HG03575 (cell line): ENCODE results near the gene NFKB1.
"Not testable (repeated sequence)": the region's sequence is repeated elsewhere in the genome, so short reads cannot be mapped to it uniquely, and the experiment has no call there.

Experiments used
- ATAC-seq: cut with Tn5 transposase; IDR thresholded peaks from one replicate; pipeline ENCODE4 v1.9.1; 2021; ENCODE audit not compliant: unreplicated experiment, insufficient number of reproducible peaks, low FRiP score; ENCODE audit errors: extremely low read depth

The NFKB1 gene

GRCh38 chr4:102554482-102554881 lies 53.3 kb downstream of the NFKB1 start:
- no peak for ATAC-seq

GRCh38 chr4:102554992-102555391 lies 53.8 kb downstream of the NFKB1 start:
- ATAC-seq: no peak

- ATAC-seq: no peak
These were observed 56.5 kb downstream of the NFKB1 start for GRCh38 chr4:102557636-102558035.

- ATAC-seq: no peak
These were observed 59.0 kb downstream of the NFKB1 start for GRCh38 chr4:102560115-102560514.

DNA sequence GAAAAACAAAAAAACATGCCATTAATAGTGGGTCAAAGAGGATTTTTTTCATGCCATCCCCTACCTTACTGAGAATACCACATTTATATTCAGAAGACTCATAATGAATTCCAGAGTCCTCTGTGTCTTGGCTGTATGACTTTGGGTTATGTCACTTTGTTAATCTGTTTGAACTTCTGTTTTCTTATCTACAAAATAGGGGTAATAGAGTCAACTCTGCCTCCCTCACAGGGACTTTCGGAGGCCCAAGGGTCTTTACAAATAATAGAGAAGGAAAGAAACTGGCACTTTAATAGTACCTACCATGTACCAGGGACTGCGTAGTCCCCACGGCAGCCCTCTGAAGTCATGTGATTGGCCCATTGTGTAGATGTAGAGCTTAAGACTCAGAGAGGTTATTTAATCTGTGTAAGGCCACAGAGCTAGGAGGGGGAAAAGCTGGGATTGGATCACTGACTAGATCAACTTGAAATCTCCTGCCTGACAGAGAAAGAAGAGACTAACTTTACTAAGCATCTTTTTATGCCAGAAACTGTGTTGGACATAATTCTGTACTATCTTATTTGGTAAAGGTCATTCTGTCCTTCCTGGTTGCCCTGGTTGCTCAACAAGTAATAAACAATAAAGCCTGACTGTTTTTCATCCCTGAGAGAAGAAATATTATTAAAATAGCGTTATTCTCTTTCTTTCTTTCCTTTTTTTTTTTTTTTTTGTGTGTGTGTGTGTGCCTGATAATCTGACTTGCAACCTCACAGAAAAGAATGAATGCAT lies 59.6 kb downstream of the NFKB1 start:
- ATAC-seq: no peak

DNA sequence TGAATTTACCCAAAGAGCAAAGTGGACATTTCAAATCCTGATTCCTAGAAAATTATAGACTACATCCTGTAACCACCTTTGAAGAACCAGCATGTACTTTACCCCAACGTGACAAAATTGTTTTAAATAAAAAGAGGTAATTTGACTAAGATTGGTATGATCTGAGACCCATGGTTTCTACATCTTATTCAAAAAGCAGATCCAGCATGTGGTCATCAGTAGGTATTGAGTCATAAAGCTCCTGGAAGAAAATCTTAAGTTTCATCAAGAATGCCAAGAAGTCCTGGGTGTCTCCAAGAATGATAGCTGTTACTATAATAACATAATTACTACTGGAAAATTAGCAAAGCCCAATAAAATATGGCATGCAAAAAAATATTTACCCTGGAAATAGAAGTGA lies 61.8 kb downstream of the NFKB1 start:
- no peak for ATAC-seq

- peak; percentile 72 for ATAC-seq
These were observed 63.4 kb downstream of the NFKB1 start for GRCh38 chr4:102564399-102565059.

DNA sequence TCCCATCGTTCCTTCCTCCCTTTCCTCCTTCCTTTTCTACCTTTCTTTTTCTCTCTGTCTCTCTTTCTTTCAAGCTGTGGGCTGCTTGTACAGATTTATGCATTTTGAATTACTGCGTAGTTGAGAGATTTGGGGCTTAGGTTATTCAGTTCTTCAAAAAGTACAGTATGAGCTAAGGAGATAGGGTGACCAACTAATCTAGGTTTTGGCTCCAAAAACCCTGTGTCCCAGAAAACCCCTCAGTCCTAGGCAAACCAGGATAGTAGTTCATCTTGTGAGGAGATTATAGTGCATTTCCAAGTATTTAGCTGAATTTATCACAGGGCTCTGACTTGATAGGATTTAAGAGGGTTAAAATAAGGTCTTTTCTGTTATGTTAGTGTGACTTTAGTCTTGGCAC lies 64.5 kb downstream of the NFKB1 start:
- no peak for ATAC-seq

GRCh38 chr4:102566426-102566825 lies 65.3 kb downstream of the NFKB1 start:
- no peak for ATAC-seq

GRCh38 chr4:102567427-102567826 lies 66.3 kb downstream of the NFKB1 start:
- no peak for ATAC-seq

- no peak for ATAC-seq
These were observed 68.0 kb downstream of the NFKB1 start for GRCh38 chr4:102569200-102569599.

- not testable (repeated sequence) for ATAC-seq
These were observed 69.1 kb downstream of the NFKB1 start for GRCh38 chr4:102570211-102570610.

GRCh38 chr4:102572452-102572851 lies 71.3 kb downstream of the NFKB1 start:
- ATAC-seq: no peak

GRCh38 chr4:102574317-102574716 lies 73.2 kb downstream of the NFKB1 start:
- ATAC-seq: no peak

GRCh38 chr4:102575369-102576129 lies 74.4 kb downstream of the NFKB1 start:
- no peak for ATAC-seq

- no peak for ATAC-seq
These were observed 77.1 kb downstream of the NFKB1 start for GRCh38 chr4:102578270-102578669.

GRCh38 chr4:102578819-102579218 lies 77.7 kb downstream of the NFKB1 start:
- no peak for ATAC-seq

- ATAC-seq: no peak
These were observed 78.8 kb downstream of the NFKB1 start for GRCh38 chr4:102579794-102580462.

DNA sequence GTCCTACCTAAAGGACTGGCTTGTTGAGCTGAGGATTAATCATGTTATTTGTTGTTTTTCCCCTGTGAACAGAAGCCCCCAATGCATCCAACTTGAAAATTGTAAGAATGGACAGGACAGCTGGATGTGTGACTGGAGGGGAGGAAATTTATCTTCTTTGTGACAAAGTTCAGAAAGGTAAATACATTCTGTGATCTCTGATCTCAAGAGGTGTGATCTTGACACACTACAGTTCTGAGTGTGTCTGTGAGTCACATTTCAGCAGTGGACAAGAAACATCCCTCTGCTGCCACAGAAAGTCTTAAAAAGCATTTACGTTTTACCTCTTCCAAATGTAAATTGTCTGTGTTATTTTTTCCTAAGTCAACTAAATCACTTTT lies 79.3 kb downstream of the NFKB1 start:
- ATAC-seq: no peak
